Transverse colon (tissue), 4 donors: ENCODE measurements around the gene ACSS1.

Source experiments
- EP300 ChIP-seq: sonication (generic); formaldehyde crosslinking; IDR thresholded peaks from one replicate; pipeline ENCODE4 v1.6.1; 2017; ENCODE audit warnings: antibody characterized with exemption, low read depth
- POLR2A ChIP-seq: fragments of 450-650 bp; IDR thresholded peaks from one replicate; pipeline ENCODE4 v1.6.1; 2016; ENCODE audit warnings: antibody characterized with exemption, mild to moderate bottlenecking, moderate library complexity
- POLR2AphosphoS5 ChIP-seq, 3 donors: sonication (generic); formaldehyde crosslinking; IDR thresholded peaks; one replicate each; pipeline ENCODE4 v1.6.1; 2016; ENCODE audit warnings: antibody characterized with exemption in 3 of 3
- TF ChIP-seq, protein P1 (sequence below), 5 experiments: fragments of 200-600 bp in 3 of 5; fragments of 450-650 bp in 2 of 5; sonication (generic) in 3 of 5; IDR thresholded peaks; 1 replicate in 2 of 5; 2 replicates in 3 of 5; pipeline ENCODE4 v1.5.1; 2016 to 2017; ENCODE audit warnings: antibody characterized with exemption in 5 of 5, inconsistent platforms in 3 of 5, mild to moderate bottlenecking in 2 of 5, moderate library complexity in 1 of 5

DNA sequence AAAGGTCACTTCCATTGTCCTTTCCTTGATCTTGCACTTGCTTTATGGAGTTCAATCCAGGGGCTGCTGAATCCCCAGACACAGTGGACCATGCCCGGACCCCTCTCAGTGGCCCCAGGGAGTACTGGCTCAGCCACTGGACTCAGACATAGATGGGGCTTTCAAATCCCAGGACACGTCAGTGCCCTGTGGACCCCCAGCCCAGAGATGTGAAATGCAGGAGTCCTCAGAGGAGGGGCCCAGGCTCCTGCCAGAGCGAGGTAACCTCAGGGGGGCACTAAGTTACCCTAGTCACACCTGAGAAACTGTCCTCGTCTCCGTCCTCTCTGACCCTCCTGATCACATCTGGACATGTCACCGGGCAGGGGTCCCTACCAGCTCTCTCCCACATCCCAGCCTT is 46.7 kb downstream of the ACSS1 start:
- TF ChIP-seq, protein P1, sequence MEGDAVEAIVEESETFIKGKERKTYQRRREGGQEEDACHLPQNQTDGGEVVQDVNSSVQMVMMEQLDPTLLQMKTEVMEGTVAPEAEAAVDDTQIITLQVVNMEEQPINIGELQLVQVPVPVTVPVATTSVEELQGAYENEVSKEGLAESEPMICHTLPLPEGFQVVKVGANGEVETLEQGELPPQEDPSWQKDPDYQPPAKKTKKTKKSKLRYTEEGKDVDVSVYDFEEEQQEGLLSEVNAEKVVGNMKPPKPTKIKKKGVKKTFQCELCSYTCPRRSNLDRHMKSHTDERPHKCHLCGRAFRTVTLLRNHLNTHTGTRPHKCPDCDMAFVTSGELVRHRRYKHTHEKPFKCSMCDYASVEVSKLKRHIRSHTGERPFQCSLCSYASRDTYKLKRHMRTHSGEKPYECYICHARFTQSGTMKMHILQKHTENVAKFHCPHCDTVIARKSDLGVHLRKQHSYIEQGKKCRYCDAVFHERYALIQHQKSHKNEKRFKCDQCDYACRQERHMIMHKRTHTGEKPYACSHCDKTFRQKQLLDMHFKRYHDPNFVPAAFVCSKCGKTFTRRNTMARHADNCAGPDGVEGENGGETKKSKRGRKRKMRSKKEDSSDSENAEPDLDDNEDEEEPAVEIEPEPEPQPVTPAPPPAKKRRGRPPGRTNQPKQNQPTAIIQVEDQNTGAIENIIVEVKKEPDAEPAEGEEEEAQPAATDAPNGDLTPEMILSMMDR (IDR thresholded peaks at IDR 0.05) = no peak
- TF ChIP-seq POLR2A = no peak
- TF ChIP-seq EP300 = no peak
- TF ChIP-seq POLR2AphosphoS5 (IDR thresholded peaks at IDR 0.05) = no peak
